ENCODE data around the gene UCK1.

The UCK1 gene

GRCh38 chr9:131496844-131497405 lies 34.1 kb downstream of the UCK1 start:
- DNase-seq (ENCODE audit: low spot score), result no peak

GRCh38 chr9:131495785-131496184 lies 35.3 kb downstream of the UCK1 start:
- no peak for DNase-seq (ENCODE audit: low spot score)

- no peak for DNase-seq (ENCODE audit: low spot score)
These were observed 36.7 kb downstream of the UCK1 start for GRCh38 chr9:131494296-131494870.

GRCh38 chr9:131492070-131492469 lies 39.0 kb downstream of the UCK1 start:
- no peak for DNase-seq (ENCODE audit: low spot score)

- no peak for DNase-seq (ENCODE audit: low spot score)
These were observed 39.9 kb downstream of the UCK1 start for GRCh38 chr9:131491001-131491710.

- DNase-seq (ENCODE audit: low spot score), result no peak
These were observed 40.5 kb downstream of the UCK1 start for GRCh38 chr9:131490514-131490913.

GRCh38 chr9:131487621-131488031 lies 43.4 kb downstream of the UCK1 start:
- no peak for DNase-seq (ENCODE audit: low spot score)

- DNase-seq (ENCODE audit: low spot score), result no peak
These were observed 44.1 kb downstream of the UCK1 start for GRCh38 chr9:131487001-131487400.

GRCh38 chr9:131485728-131486422 lies 45.2 kb downstream of the UCK1 start:
- no peak for DNase-seq (ENCODE audit: low spot score)

GRCh38 chr9:131485206-131485605 lies 45.9 kb downstream of the UCK1 start:
- no peak for DNase-seq (ENCODE audit: low spot score)

GRCh38 chr9:131484560-131485185 lies 46.4 kb downstream of the UCK1 start:
- no peak for DNase-seq (ENCODE audit: low spot score)

GRCh38 chr9:131484051-131484445 lies 47.0 kb downstream of the UCK1 start:
- DNase-seq (ENCODE audit: low spot score), result no peak

GRCh38 chr9:131483319-131484050 lies 47.6 kb downstream of the UCK1 start:
- DNase-seq (ENCODE audit: low spot score), result no peak

GRCh38 chr9:131482343-131483006 lies 48.6 kb downstream of the UCK1 start:
- no peak for DNase-seq (ENCODE audit: low spot score)

GRCh38 chr9:131481441-131482342 lies 49.4 kb downstream of the UCK1 start:
- DNase-seq (ENCODE audit: low spot score), result no peak

GRCh38 chr9:131480258-131480657 lies 50.8 kb downstream of the UCK1 start:
- no peak for DNase-seq (ENCODE audit: low spot score)

GRCh38 chr9:131478911-131479310 lies 52.2 kb downstream of the UCK1 start:
- DNase-seq (ENCODE audit: low spot score), result no peak

GRCh38 chr9:131478421-131478868 lies 52.6 kb downstream of the UCK1 start:
- DNase-seq (ENCODE audit: low spot score), result peak; percentile 40

- DNase-seq (ENCODE audit: low spot score), result no peak
These were observed 53.1 kb downstream of the UCK1 start for GRCh38 chr9:131477816-131478419.

- DNase-seq (ENCODE audit: low spot score), result no peak
These were observed 53.7 kb downstream of the UCK1 start for GRCh38 chr9:131477367-131477766.

Data from AG20443 (cell line).